ENCODE data around the gene KIF13A.
"Not testable (repeated sequence)": the region's sequence is repeated elsewhere in the genome, so short reads cannot be mapped to it uniquely, and the experiment has no call there.

Gene KIF13A

DNA sequence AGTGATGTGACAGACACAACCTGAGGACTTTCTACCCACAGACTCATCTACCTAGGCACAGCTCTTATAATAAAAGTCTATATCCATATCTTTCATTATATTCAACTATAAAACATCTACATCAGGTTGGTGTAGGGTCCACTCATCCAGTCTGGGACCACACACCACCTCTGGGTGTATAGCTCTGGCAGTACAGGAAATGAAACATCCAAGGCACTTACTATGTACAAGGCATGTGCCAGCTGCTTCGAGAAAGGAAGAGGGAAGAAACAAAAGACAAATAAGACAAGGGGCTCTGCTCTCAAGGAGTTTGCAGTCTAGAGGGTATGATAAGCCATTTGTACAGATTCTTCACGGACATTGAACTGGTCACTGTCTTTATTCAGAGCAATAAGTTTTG, 18.6 kb downstream of the KIF13A start:
- DNase-seq (ENCODE audit: low read depth in 2 of 2): no peak

DNA sequence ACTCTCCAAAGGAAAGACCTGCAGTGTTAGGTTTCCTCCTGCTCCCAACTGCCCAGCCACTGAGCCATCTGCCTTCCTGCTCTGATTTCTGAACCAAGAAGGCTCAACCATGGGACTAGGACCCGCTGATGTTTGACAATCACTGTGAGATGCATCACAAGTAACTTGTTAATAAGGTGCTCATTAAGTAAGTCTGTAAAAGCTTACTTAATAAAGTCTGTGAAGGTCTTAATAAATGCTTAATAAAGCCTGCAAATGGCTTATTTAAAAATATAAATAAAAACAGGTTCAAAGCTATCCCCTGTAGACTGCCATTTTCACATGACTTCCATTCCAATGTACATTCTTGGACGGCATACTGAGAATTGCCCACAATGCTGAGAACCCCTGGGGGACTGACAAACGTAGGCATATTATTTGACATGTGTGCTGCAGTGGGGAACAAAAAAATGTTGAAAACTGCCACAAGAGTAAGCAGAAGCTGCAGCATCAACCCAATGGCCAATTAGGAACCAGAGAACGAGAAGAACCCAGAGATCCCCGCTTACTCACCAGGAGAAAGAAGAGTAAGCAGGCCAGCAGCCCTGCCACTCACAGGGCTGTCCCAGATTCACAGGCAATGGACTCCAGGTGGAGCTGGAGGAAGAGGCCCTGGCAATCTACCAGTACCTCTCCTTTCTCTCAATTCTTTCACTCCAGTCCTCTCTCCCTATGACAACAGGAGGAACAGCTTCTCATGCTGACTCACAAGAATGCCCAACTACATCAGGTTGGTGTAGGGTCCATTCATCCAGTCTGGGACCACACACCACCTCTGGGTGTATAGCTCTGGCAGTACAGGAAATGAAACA, 19.5 kb downstream of the KIF13A start:
- no peak for DNase-seq (ENCODE audit: low read depth in 2 of 2)

DNA sequence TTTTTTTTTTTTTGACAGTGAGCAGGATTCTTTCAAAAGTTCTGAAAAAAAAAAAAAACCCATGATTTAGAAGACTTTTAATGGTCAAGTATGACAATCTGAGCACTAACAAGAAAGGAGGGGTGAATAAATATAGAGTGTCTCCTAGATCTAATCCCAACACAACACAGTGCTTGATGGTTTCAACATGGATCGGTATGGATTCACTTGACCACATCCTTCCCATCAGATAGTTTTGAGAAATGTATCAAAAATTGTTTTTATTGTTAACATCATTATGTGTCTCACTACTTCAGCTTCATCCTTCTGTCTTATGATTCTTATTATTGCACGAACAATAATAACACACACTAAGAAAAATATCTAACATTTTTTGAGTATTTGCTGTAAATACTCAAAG, 21.0 kb downstream of the KIF13A start:
- DNase-seq (ENCODE audit: low read depth in 2 of 2): no peak

DNA sequence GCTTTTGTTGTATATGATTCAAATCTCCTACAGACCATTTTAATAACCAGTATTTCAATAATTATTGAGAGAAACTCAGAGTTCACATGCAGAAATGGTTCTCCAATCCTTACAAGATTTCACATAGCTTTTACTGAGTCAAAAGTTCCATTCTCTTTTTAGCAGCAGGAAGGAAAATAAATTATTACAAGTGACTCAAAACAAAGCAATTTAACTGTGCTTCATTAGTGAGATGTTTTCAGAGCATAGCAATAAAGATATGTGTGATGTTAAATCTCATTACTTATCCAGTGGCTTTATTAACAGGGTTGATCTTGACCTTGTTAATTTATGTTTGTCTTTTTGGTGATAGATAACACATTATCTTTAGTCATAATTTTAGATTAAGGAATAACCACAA, 22.0 kb downstream of the KIF13A start:
- no peak for DNase-seq (ENCODE audit: low read depth in 2 of 2)

DNA sequence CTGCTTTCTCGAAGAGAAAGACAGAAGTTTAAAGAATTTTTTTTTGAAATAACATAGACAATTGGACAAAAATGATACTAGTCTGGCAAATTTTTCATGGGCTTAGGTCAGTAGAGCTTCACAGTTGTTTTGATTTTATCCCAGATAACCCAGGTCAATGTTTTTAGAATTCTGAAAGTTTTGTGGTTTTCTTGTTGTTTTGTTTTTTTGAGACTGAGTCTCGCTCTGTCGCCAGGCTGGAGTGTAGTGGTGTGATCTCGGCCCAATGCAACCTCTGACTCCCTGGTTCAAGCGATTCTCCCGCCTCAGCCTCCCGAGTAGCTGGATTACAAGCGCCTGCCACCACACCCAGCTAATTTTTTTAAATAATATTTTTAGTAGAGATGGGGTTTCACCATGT, 22.8 kb downstream of the KIF13A start:
- no peak for DNase-seq (ENCODE audit: low read depth in 2 of 2)

DNA sequence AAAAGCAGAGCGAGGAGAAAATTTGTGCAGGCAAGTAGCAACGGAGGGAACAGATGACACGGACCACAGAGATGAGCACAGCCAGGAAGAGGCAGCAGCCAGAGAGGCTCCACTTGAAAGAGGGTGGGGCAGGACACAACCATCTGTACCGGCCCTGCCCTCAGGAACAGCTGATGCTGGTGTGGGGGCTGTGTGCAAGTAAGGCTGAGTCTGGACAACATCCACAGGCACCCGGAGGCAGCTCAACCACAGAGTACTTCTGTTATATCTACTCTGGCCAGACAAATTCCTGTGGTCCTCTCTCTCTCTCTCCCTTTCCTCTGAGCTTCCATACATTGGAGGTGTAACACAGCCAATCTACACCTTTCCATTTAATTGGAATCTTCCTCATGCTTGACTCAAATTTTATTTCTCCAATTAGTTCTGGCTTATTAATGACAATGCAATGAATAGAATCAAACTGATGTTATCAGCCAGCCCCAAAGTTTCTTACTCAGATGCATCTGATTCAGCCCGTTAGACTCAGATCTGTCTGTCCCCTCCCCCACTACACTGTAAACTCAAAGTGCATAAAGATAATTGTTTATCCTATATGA, 24.9 kb downstream of the KIF13A start:
- DNase-seq (ENCODE audit: low read depth in 2 of 2): no peak

DNA sequence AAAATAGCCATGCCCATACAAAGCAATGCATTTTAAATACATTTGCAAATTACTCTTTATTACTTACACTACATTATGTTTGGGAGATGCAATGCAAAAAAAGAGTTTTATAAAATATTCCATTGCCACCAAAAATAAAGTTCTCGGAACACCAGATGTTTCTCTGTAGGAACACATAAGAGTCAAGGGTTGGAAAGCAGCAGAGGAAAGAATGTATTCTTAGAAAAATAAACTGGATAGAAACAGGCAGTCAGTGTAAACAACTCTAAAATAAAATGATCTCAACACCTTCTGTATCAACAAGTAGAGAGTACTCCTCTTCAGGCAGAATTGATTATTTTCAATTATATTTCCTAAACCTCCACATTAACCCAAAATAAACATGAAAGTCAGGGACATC, 28.1 kb downstream of the KIF13A start:
- no peak for DNase-seq (ENCODE audit: low read depth in 2 of 2)

DNA sequence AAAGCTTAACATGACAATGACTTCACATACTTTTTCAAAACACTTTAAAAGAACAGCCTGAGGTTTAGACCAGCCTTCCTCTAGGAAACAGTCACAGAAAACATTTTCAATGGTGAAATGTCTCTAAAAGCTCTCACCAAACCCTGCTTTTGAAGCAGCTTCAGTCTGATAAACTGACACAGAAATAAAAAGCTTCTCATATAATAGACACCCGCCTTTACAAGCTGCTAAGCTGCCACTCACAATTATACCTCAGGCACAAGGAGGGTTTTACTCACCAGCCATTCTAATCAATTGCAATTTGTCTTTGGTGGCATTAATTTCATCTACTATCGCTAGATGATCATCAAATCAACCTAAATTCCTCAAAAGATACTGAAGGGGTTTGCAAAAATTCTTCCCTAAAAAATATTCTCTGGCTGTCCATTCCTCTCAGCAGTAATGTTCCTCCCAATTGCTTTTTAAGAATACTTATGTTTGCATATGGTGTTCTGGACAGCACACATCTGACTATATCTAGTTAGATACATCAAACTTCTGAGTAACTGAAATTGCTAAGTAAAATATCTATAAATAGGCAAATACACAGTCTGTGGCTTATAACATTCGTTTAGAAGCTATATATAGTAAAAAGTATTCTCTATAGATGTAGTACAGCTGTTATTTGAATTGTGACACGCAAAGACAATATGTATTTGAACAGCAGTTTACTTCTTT, 29.4 kb downstream of the KIF13A start:
- DNase-seq (ENCODE audit: low read depth in 2 of 2): no peak

DNA sequence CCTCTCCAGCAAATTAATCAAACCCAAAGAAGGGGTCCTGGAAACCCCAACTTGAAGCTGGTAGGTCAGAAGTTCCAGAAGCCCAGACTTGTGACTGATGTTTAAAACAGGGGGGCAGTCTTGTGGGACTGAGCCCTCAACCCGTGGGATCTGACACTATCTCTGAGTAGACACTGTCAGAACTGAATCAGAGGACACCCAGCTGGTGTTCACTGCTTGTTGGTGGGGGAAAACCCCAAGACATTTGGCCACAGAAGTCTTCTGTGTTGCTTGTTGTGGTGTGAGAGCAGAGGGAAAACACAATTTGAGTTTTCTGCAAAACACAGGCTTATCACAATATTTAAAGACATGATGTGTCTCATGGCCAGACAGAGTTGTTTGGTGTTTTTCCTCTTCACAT, 29.9 kb downstream of the KIF13A start:
- no peak for DNase-seq (ENCODE audit: low read depth in 2 of 2)

DNA sequence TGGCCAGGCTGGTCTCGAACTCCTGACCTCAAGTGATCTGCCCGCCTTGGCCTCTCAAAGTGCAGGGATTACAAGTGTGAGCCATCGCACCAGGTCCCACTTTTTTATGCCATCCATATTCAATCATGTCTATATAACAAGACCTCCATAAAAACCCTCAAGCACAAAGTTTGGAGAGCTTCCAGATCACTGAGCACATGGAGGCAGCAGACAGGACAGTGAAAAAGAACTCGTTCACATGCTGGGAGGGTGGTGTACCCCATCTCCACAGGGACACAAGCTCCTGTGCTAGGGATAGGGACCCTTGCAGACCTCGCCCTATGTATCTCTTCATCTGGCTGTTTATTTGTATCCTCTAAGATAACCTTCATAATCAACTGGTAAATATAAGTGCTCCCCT, 30.3 kb downstream of the KIF13A start:
- DNase-seq (ENCODE audit: low read depth in 2 of 2): no peak

DNA sequence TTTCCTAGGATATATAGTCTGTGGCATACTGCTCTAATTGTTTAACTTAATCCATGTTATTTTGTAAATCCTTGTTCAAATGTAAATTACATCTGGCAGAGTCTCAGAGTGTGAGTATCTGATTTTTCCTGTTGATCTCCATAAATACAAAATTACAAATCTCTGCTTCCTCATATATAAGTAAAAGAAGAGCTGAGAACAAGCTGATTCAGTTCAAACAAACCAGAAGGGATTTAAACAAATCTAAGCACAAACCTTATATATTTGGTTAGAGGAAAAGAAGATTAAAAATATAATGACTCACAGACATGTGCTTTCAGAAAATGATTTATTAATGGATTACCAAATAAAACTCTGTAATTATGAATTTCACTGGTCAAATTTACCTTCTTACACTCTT, 37.3 kb downstream of the KIF13A start:
- DNase-seq (ENCODE audit: low read depth in 2 of 2): no peak

DNA sequence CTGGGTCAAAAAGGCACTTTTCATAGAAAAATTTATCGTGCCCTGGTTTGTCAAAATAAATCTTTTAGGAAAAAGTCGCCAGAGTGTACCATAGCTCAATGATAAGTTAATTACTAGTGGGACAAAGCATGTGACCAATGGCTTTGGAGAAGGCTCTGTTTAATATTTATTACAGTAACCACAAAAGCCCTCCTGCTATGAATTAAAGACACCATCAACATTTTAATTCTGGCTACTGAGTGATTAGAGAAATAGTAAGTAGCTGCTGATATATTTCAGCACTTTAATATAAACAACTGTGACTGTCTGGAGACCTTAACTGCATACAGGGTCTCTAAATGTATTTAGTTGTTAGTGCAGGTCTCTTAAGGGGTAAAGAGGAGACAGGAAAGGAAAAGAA, 38.3 kb downstream of the KIF13A start:
- DNase-seq (ENCODE audit: low read depth in 2 of 2): no peak

DNA sequence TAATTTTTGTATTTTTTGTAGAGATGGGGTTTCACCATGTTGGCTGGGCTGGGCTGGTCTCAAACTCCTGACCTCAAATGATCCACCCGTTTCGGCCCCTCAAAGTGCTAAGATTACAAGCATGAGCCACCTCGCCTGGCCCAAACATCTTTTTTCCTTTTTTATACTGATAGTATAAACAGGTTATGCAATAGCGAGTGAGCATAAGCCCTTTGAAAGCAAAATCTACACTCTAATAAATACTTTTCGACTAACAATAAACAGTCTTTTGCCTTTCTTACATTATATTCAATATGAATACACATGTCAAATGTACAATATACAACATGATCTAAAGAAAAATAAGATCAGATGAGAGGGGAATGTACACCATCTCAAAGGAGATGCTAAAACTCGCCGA, 38.7 kb downstream of the KIF13A start:
- no peak for DNase-seq (ENCODE audit: low read depth in 2 of 2)

DNA sequence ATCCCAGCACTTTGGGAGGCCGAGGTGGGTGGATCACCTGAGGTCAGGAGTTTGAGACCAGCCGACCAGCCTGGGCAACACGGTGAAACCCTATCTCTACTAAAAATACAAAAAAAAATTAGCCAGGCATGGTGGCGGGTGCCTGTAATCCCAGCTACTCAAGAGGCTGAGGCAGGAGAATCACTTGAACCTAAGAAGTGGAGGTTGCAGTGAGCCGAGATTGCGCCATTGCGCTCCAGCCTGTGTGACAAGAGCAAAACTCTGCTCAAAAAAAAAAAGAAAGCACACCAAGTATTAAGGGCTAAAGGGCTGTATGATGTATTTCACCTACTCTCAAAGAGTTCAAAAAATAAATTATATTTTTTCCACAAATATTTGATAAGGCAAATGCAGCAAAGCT, 39.9 kb downstream of the KIF13A start:
- not testable (repeated sequence) for DNase-seq (ENCODE audit: low read depth in 2 of 2)

DNA sequence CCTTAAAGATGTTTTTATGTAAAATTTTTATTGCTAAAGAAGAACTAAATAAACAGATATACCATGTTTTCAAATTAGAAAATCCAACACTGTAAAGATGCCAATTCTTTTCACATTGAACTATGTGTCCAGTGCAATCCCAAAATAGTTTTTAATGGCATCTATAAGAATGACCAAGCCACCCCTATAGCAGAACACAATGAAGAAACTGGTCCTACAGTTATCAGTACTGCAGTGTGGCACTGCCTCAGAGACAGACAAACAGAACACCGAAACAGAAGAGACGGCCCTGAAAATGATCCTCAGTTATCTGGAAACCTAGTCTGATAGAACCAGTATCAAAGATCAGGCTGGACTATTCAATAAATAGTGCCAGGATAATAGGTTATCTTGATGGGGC, 41.9 kb downstream of the KIF13A start:
- no peak for DNase-seq (ENCODE audit: low read depth in 2 of 2)

DNA sequence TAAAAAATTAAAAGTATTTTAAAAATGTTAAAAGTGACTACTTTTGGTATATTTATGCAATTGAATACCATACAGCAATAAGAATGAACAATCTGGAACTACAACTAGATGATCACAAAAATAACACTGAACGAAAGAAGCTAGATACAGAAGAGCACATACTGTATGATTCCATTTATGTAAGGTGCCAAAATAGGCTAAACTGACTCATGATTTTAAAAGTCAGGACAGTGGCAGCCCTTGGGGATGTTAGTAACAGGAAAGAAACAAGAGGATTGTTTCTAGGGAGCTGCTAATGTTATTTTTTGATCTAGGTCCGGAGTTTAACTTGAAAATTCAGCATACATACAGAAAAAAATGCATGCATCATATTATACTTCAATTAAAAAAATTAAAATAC, 42.3 kb downstream of the KIF13A start:
- no peak for DNase-seq (ENCODE audit: low read depth in 2 of 2)

DNA sequence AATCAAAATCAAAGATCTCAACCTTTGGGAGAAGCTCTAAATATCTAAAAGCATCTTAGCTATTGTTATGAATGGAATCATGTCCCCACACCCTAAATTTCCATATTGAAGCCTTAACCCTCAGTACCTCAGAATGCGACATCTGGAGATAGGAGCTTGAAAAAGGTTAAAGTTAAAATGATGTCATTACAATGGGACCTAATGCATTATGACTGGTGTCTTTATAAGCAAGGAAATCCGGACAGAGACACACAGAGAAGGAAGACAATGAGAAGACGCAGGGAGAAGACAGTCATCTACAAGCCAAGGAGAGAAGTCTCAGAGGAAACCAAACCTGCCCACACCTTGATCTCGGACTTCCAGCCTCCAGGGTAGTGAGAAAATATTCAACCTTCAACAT, 46.1 kb downstream of the KIF13A start:
- DNase-seq (ENCODE audit: low read depth in 2 of 2): no peak

DNA sequence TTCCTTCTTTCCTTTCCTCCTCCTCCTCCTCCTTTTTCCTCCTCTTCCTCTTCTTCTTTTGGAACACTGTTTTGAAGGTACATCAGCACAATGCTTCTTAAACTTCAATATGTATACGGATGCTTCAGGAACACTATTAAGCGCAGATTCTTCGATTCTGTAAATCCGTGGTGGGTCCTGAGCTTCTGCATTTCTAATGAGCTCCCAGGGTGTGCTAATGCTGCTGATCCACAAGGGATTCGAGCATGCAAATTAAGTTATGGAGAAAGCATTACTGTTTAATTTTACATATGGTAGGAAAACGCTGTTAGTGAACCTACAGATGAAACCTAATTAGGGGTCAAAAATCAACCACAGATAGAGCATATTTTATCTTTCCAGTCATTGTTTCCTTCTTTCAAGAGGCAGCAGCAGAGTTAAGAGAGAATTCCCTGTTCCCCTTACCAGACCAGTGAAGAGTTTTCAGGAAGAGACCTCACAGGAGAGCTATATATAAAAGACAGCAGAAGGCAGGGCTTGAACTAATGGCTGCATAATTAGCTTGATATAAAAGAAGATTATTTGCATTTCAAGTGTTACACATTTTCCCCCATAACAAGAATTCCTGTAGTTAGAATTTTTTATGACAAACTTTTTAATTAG, 47.2 kb downstream of the KIF13A start:
- DNase-seq (ENCODE audit: low read depth in 2 of 2): no peak

DNA sequence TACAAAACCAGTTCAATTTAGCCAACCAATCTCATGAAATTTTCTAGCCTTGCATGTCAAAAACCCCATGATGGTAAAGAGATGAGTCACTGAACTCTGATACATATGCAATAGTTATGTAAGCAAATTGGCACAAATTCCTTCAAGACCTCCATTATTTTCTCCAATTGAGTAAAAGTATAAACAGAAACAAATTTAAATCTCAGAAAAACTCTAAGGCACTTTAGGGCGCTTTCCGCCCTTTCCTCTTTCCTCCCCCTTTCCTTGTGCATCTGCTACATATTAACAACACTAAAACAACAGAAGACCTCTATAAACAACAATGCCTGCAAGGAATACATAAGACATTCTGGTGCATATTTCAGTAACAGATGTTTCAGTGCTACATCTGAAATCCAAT, 48.5 kb downstream of the KIF13A start:
- no peak for DNase-seq (ENCODE audit: low read depth in 2 of 2)

DNA sequence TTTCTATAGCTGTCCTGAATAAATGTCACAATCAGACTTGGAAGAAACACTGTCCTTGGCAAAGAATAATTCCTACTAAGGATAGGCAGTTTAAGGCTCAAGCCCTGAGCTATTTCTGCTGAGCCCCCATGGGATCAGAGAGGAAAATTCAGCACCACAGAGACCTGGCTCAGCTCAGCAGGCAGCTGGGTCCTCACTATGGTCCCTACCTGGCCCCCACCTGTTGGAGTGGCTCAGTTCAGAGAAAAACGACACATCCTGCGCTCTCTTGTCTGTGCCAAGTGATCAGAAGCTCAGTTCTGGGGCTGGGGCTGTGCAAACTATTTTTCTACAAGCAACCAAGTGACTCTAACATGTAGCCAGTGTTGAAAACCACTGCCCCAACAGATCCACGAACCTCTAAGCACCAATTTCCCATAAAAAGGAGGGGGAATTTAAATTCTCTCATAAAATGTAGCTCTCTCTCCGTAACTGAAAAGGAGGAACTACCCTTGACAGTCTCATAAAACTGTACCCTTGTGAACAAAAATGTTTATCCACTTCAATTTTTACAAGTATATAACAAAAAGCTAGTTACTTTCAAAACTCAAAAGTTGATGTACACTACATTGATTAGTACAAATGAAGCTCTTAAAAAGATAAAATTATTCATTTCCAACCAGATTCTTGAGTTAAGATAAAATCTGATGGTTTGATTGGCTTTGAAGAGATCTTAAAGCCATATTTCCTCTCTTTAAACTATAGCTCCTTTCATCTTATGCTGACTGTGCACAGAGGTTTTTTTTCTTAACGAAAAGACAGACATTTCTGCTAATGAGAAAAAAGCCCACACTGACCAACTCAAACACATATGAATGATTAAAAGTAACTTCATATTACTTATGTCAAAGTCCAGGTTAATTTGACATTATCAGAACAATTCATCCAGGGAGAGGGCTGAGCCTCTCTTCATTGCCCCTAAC, 52.0 kb downstream of the KIF13A start:
- no peak for DNase-seq (ENCODE audit: low read depth in 2 of 2)

DNA sequence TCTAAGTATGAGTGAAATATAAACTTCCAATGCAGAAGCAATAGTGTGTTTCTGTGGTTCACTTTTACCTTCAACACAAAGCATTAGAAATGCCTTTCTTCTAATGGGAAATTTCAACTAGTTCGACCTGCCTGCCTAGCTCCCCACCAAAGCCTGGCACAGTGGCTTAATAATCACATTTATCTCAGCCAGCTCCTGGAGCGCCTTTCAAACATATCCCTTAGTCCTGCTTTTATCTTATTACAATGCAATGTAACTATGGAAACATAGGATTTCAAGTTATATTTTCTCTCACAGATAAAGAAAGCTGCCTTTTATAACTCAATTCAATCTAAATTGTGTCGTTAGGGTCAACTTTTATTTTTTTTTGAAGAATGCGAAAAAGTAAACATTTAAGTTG, 53.7 kb downstream of the KIF13A start:
- DNase-seq (ENCODE audit: low read depth in 2 of 2): no peak
